ENCODE data around the gene HRG. TPM values are rescaled to one million over a fixed set of nuclear protein-coding genes. Genes with fewer than 3 reads are reported as not detected.

HRG gene
- total and polyA plus RNA-seq, 2 donors (not counting 3 experiments of a cell fraction or from before 2014, with no cell fraction given), result not detected

DNA sequence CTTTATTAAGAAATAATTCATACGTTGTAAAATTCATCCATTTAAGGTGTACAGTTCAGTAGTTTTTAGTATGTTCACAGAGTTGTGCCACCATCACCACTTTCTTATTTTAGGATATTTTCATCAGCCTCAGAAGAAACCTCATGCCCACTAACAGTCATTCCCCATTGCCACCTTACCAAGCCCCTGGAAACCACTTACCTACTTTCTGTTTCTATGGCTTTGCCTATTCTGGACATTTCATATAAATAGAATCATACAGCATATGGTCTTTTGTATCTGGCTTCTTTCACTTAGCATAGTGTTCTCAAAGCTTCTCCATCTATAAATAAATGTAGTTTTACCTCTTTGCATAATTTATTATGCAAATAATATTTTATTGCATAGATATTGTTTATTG lies 19.0 kb upstream of the HRG start:
- BruUV-seq (replicated peaks), result no TSS peak
- Histone ChIP-seq H3K4me1 (ENCODE audit: control insufficient read depth, extremely low read depth, insufficient read depth, low read length) (no peaks in the 10 kb centered on the region), H3K27me3 (ENCODE audit: control insufficient read depth in 2 of 2, insufficient read depth in 2 of 2, low read length in 2 of 2) (peaks cover 0 to 3% of the 10 kb centered on the region in 2 experiments), H3K9ac (replicated peaks; ENCODE audit: extremely low read depth, insufficient read depth, low read length) (no peak overlapping the region), H3K4me2 (ENCODE audit: insufficient read depth, low read length) (no peak overlapping the region), H3K4me3 (replicated peaks in 1 of 3; ENCODE audit: insufficient read depth in 1 of 3, low read depth in 1 of 3, low read length in 3 of 3) (no peak overlapping the region), H3K36me3 (ENCODE audit: control insufficient read depth in 2 of 2, extremely low read depth in 1 of 2, insufficient read depth in 2 of 2, low read length in 2 of 2) (no peaks in the 10 kb centered on the region), H3K79me2 (ENCODE audit: control insufficient read depth, insufficient read depth, low read length) (no peaks in the 10 kb centered on the region), H4K20me1 (replicated peaks; ENCODE audit: control insufficient read depth, extremely low read depth, insufficient read depth, low read length) (no peaks in the 10 kb centered on the region), H3K9me1 (replicated peaks; ENCODE audit: control insufficient read depth, extremely low read depth, insufficient read depth, low read length) (no peaks in the 10 kb centered on the region), H3K9me3 (replicated peaks; ENCODE audit: control insufficient read depth, insufficient read depth, low read length) (no peaks in the 10 kb centered on the region), H3K27ac (ENCODE audit: insufficient read depth, low read depth, low read length) (no peak overlapping the region), H2AFZ (ENCODE audit: low read depth, low read length) (no peak overlapping the region)
- intact Hi-C loops (cut with micrococcal nuclease) (no loop called here), dilution Hi-C loops (cut with MboI; ENCODE audit: extremely low pct_ligation_motif_present, low sequenced_read_pairs) (no loop called here)
- no peak for TF ChIP-seq GATA2 (IDR thresholded peaks at IDR 0.05; ENCODE audit: insufficient read depth, insufficient read length, low read depth, low read length)
- TF ChIP-seq POLR2AphosphoS5 (IDR thresholded peaks at IDR 0.05; ENCODE audit: insufficient read depth, low read depth, low read length), result no peak
- TF ChIP-seq MYC (IDR thresholded peaks at IDR 0.05; ENCODE audit: low read depth, low read length), result no peak
- no peak for TF ChIP-seq FOS (IDR thresholded peaks at IDR 0.05; ENCODE audit: borderline replicate concordance, insufficient read depth, low read length)
- no peak for TF ChIP-seq EZH2 (IDR thresholded peaks at IDR 0.05; ENCODE audit: borderline replicate concordance, low read depth, low read length, severe bottlenecking)
- FAIRE-seq (no peak), DNase-seq (ENCODE audit: low read depth, low spot score) (no peak)
- POLR2A ChIA-PET, result no interaction called here
- CTCF ChIA-PET, result no interaction called here

- POLR2A ChIA-PET, result no interaction called here
- DNase-seq (ENCODE audit: low read depth, low spot score), result no peak
- H3K27me3 ChIP-seq (ENCODE audit: control insufficient read depth in 2 of 2, insufficient read depth in 2 of 2, low read length in 2 of 2), result no peaks in the 10 kb centered on the region
- H3K4me1 ChIP-seq (ENCODE audit: control insufficient read depth, extremely low read depth, insufficient read depth, low read length), result no peaks in the 10 kb centered on the region
- H2AFZ ChIP-seq (ENCODE audit: low read depth, low read length), result no peak overlapping the region
- no peaks in the 10 kb centered on the region for H3K9me3 ChIP-seq (replicated peaks; ENCODE audit: control insufficient read depth, insufficient read depth, low read length)
- TF ChIP-seq CTCF (IDR thresholded peaks at IDR 0.05; ENCODE audit: extremely low read depth in 1 of 2, insufficient read depth in 1 of 2, low read depth in 1 of 2, low read length in 2 of 2) (no peak), GATA2 (IDR thresholded peaks at IDR 0.05; ENCODE audit: insufficient read depth, insufficient read length, low read depth, low read length) (no peak), POLR2A (IDR thresholded peaks at IDR 0.05; ENCODE audit: low read depth, low read length) (no peak), MYC (IDR thresholded peaks at IDR 0.05; ENCODE audit: low read depth, low read length) (no peak), FOS (IDR thresholded peaks at IDR 0.05; ENCODE audit: borderline replicate concordance, insufficient read depth, low read length) (no peak), EZH2 (IDR thresholded peaks at IDR 0.05; ENCODE audit: borderline replicate concordance, low read depth, low read length, severe bottlenecking) (no peak), JUN (IDR thresholded peaks at IDR 0.05; ENCODE audit: borderline replicate concordance, insufficient read depth, insufficient read length, low read depth) (no peak), POLR2AphosphoS5 (IDR thresholded peaks at IDR 0.05; ENCODE audit: insufficient read depth, low read depth, low read length) (no peak)
- TF ChIP-seq, protein P1, sequence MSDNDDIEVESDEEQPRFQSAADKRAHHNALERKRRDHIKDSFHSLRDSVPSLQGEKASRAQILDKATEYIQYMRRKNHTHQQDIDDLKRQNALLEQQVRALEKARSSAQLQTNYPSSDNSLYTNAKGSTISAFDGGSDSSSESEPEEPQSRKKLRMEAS (IDR thresholded peaks at IDR 0.05; ENCODE audit: insufficient read depth, insufficient read length), result no peak
- no peaks in the 10 kb centered on the region for H3K9me1 ChIP-seq (replicated peaks; ENCODE audit: control insufficient read depth, extremely low read depth, insufficient read depth, low read length)
- CTCF ChIA-PET, result interaction anchor here (1.5 to 2.4 kb wide), 2 partner anchors 34 to 49 kb away, joined by 4 to 7 read pairs; no protein-coding TSS in a partner anchor
- intact Hi-C loops (cut with micrococcal nuclease) (no loop called here), dilution Hi-C loops (cut with MboI; ENCODE audit: extremely low pct_ligation_motif_present, low sequenced_read_pairs) (no loop called here)
- no peaks in the 10 kb centered on the region for H3K36me3 ChIP-seq (ENCODE audit: control insufficient read depth in 2 of 2, extremely low read depth in 1 of 2, insufficient read depth in 2 of 2, low read length in 2 of 2)
- no peaks in the 10 kb centered on the region for H4K20me1 ChIP-seq (replicated peaks; ENCODE audit: control insufficient read depth, extremely low read depth, insufficient read depth, low read length)
- no peak overlapping the region for H3K4me2 ChIP-seq (ENCODE audit: insufficient read depth, low read length)
- H3K79me2 ChIP-seq (ENCODE audit: control insufficient read depth, insufficient read depth, low read length), result no peaks in the 10 kb centered on the region
- no peak overlapping the region for H3K9ac ChIP-seq (replicated peaks; ENCODE audit: extremely low read depth, insufficient read depth, low read length)
- BruUV-seq (replicated peaks), result no TSS peak
- no peak overlapping the region for H3K4me3 ChIP-seq (replicated peaks in 1 of 3; ENCODE audit: insufficient read depth in 1 of 3, low read depth in 1 of 3, low read length in 3 of 3)
- H3K27ac ChIP-seq (ENCODE audit: insufficient read depth, low read depth, low read length), result no peak overlapping the region
- no peak for FAIRE-seq
Measured at GRCh38 chr3:186648851-186649250, 17.0 kb upstream of the HRG start.

Data from endothelial cell of umbilical vein (primary cell).